Endodermal cell (in vitro differentiated cells): ENCODE data around the gene EYS. TPM values are rescaled to one million over a fixed set of nuclear protein-coding genes. Genes with fewer than 3 reads are reported as not detected.

ENCODE experiments used
- DNase-seq: peaks from one replicate; pipeline ENCODE4 v3.0.0-alpha.2; 2017
- H3K27ac ChIP-seq: 2 replicates; pipeline ENCODE4 v1.5.1; 2013; ENCODE audit warnings: mild to moderate bottlenecking, low read depth, low read length, moderate library complexity
- H3K27me3 ChIP-seq: 2 replicates; pipeline ENCODE4 v1.6.1; 2013; ENCODE audit warnings: mild to moderate bottlenecking, low read length, moderate library complexity; ENCODE audit not compliant: insufficient read depth, control insufficient read depth, poor library complexity, severe bottlenecking
- H3K36me3 ChIP-seq: 2 replicates; pipeline ENCODE4 v1.7.0; 2013; ENCODE audit warnings: mild to moderate bottlenecking, low read length, moderate library complexity; ENCODE audit not compliant: control insufficient read depth, insufficient read depth
- H3K4me1 ChIP-seq: one replicate; pipeline ENCODE4 v1.7.0; 2013; ENCODE audit warnings: low read length; ENCODE audit not compliant: control insufficient read depth, insufficient read depth
- H3K4me3 ChIP-seq: 2 replicates; pipeline ENCODE4 v1.5.1; 2013; ENCODE audit warnings: mild to moderate bottlenecking, low read length, moderate library complexity
- H3K9ac ChIP-seq: 2 replicates; pipeline ENCODE4 v1.6.1; 2013; ENCODE audit warnings: mild to moderate bottlenecking, low read length, moderate library complexity; ENCODE audit not compliant: poor library complexity, severe bottlenecking; ENCODE audit errors: extremely low read depth
- H3K9me3 ChIP-seq: 2 replicates; pipeline ENCODE4 v1.6.1; 2013; ENCODE audit warnings: mild to moderate bottlenecking, low read length, moderate library complexity; ENCODE audit not compliant: control insufficient read depth
- H3K27ac Mint-ChIP-seq: 2 replicates; pipeline ENCODE4 v1.8.0; 2020; ENCODE audit warnings: mixed read lengths
- H3K27me3 Mint-ChIP-seq: 2 replicates; pipeline ENCODE4 v1.8.0; 2021; ENCODE audit warnings: mild to moderate bottlenecking, mixed read lengths; ENCODE audit not compliant: insufficient read depth
- H3K36me3 Mint-ChIP-seq: 2 replicates; pipeline ENCODE4 v1.8.0; 2020; ENCODE audit warnings: low read depth, mixed read lengths
- H3K4me1 Mint-ChIP-seq: 2 replicates; pipeline ENCODE4 v1.8.0; 2020; ENCODE audit warnings: mixed read lengths
- H3K4me3 Mint-ChIP-seq: 2 replicates; pipeline ENCODE4 v1.8.0; 2020; ENCODE audit warnings: mild to moderate bottlenecking, moderate library complexity, mixed read lengths
- H3K9me3 Mint-ChIP-seq: 2 replicates; pipeline ENCODE4 v1.8.0; 2020; ENCODE audit warnings: mild to moderate bottlenecking, mixed read lengths
- WGBS, 2 experiments: methylation state at CpG; one replicate each; pipeline versions ENCODE4 v1.1.5 to v1.1.7; 2013; ENCODE audit warnings: missing lambda C conversion rate in 2 of 2, mixed read lengths in 1 of 2; ENCODE audit not compliant: insufficient coverage in 1 of 2, insufficient read length in 1 of 2; 5-methylcytosine and 5-hydroxymethylcytosine counted together
- total RNA-seq, 2 donors: library from RNA; stranded (reverse); fragmentation: NEBNext Ultra II Directional in 1 of 2; extraction: Animal tissue kit (Norgen Biotek cat#: 25700) in 1 of 2; gene quantifications; 2 replicates in 1 of 2; 3 replicates in 1 of 2; pipeline ENCODE4 v1.2.1, GENCODE V29; 2021
- TF ChIP-seq, protein P1 (sequence below): fragments of 200-600 bp; sonication (generic); conservative IDR thresholded peaks from 2 replicates; pipeline ENCODE4 v1.5.0; 2021; ENCODE audit warnings: antibody characterized with exemption, mild to moderate bottlenecking

EYS gene
- total RNA-seq, 2 donors from 2014 or later, result 0.31 to 0.70 TPM

DNA sequence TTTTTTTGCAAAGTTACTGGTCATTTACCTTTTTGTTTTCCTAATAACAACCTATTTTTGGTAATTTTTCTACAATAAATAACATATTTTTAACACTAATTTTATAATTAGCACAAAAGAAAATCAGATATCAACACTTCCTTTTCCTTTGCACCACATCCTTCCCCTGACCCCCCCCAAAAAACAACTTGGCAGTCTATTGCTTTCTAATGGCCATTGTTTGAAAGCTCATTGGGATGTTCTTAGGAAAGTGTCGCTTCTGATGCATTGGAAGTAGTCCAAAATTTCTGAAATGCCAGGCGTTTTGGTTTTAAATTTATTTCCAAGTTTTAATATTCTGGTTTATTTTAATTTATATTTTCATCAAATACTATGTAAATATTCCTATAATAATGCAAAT is 407.8 kb downstream of the EYS start:
- Histone ChIP-seq H3K9me3 (no peaks in the 10 kb centered on the region), H3K27ac (no peak overlapping the region), H3K9ac (no peak overlapping the region), H3K27me3 (no peaks in the 10 kb centered on the region), H3K4me3 (no peak overlapping the region), H3K4me1 (no peaks in the 10 kb centered on the region), H3K36me3 (no peaks in the 10 kb centered on the region)
- 100% methylated on average over 1 of the region's 2 CpGs; no CpG with 5 or more reads in 1 of the 2 experiments for WGBS, 2 experiments
- no peaks in the 10 kb centered on the region for H3K4me1 Mint-ChIP-seq
- DNase-seq, result no peak
- H3K4me3 Mint-ChIP-seq, result no peak overlapping the region
- TF ChIP-seq, protein P1, sequence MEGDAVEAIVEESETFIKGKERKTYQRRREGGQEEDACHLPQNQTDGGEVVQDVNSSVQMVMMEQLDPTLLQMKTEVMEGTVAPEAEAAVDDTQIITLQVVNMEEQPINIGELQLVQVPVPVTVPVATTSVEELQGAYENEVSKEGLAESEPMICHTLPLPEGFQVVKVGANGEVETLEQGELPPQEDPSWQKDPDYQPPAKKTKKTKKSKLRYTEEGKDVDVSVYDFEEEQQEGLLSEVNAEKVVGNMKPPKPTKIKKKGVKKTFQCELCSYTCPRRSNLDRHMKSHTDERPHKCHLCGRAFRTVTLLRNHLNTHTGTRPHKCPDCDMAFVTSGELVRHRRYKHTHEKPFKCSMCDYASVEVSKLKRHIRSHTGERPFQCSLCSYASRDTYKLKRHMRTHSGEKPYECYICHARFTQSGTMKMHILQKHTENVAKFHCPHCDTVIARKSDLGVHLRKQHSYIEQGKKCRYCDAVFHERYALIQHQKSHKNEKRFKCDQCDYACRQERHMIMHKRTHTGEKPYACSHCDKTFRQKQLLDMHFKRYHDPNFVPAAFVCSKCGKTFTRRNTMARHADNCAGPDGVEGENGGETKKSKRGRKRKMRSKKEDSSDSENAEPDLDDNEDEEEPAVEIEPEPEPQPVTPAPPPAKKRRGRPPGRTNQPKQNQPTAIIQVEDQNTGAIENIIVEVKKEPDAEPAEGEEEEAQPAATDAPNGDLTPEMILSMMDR, result no peak
- no peaks in the 10 kb centered on the region for H3K9me3 Mint-ChIP-seq
- H3K27me3 Mint-ChIP-seq, result no peaks in the 10 kb centered on the region
- H3K36me3 Mint-ChIP-seq, result no peaks in the 10 kb centered on the region
- no peak overlapping the region for H3K27ac Mint-ChIP-seq

DNA sequence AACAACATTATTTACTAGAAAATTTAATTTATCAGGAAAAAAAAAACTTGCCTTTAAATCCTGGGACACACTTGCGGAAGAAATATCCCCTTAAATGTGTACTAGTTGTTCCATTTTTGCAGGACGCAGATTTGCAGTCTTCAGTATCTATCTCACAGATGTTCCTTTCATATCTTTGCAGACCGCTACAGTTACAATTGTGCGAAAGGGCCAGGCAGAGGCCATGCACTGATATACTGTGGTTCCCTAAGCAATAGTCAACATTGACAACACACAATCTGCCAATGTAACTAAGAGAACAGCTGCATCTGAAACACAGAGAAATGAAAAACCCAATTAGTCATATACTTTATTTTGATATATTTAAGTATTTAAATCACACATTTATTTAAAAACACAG is 411.2 kb downstream of the EYS start:
- H3K27ac ChIP-seq, result no peak overlapping the region
- no peak for DNase-seq
- H3K27me3 ChIP-seq, result no peaks in the 10 kb centered on the region
- Mint-ChIP-seq H3K4me1 (no peaks in the 10 kb centered on the region), H3K4me3 (no peak overlapping the region), H3K27me3 (no peaks in the 10 kb centered on the region), H3K36me3 (no peaks in the 10 kb centered on the region), H3K27ac (no peak overlapping the region), H3K9me3 (no peaks in the 10 kb centered on the region)
- WGBS, 2 experiments, result 71 to 92% methylated on average over 2 to 4 of the region's 4 CpGs
- no peaks in the 10 kb centered on the region for H3K4me1 ChIP-seq
- no peak overlapping the region for H3K4me3 ChIP-seq
- H3K9me3 ChIP-seq, result no peaks in the 10 kb centered on the region
- TF ChIP-seq, protein P1, result no peak
- no peak overlapping the region for H3K9ac ChIP-seq
- H3K36me3 ChIP-seq, result no peaks in the 10 kb centered on the region

DNA sequence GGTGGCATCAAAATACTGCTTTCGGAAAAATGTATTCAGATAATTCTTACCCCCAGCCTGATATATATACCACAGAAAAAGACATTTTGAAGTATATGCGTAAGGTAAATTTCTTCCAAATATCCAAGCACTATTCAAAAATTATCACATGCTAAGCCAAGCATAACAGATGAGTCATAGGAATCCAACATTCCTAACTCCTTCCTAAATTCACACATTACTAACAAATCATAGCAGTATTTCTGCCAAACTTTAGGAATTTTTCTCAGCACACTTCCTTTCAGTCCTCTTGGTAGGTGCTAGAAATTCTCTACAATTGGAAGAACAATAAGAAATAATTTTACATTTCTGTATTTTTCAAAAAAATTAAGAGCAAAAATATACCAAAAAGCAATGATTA is 417.5 kb downstream of the EYS start:
- Mint-ChIP-seq H3K36me3 (no peaks in the 10 kb centered on the region), H3K27me3 (peaks cover 1% of the 10 kb centered on the region), H3K9me3 (no peaks in the 10 kb centered on the region), H3K4me1 (no peaks in the 10 kb centered on the region), H3K4me3 (no peak overlapping the region), H3K27ac (no peak overlapping the region)
- Histone ChIP-seq H3K36me3 (no peaks in the 10 kb centered on the region), H3K27me3 (no peaks in the 10 kb centered on the region), H3K27ac (no peak overlapping the region), H3K4me1 (no peaks in the 10 kb centered on the region), H3K4me3 (no peak overlapping the region), H3K9me3 (no peaks in the 10 kb centered on the region), H3K9ac (no peak overlapping the region)
- 96 to 100% methylated on average over 1 to 2 of the region's 2 CpGs for WGBS, 2 experiments
- no peak for DNase-seq
- TF ChIP-seq, protein P1, result no peak
